HCT116 (cell line): ENCODE results near the gene PLB1.

Experiments
- POLR2A ChIP-seq: IDR thresholded peaks from 2 replicates; pipeline ENCODE4 v1.7.0; 2011; ENCODE audit warnings: borderline replicate concordance; ENCODE audit not compliant: insufficient read depth, insufficient read length; ENCODE audit errors: extremely low read depth
- POLR2AphosphoS5 ChIP-seq: IDR thresholded peaks from 2 replicates; pipeline ENCODE4 v1.6.1; 2011; ENCODE audit warnings: mild to moderate bottlenecking, low read depth, low read length, moderate library complexity
- SIN3A ChIP-seq: IDR thresholded peaks from 2 replicates; pipeline ENCODE4 v1.6.1; 2012; ENCODE audit warnings: low read depth
- TF ChIP-seq, protein P1 (sequence below): IDR thresholded peaks from 2 replicates; pipeline ENCODE4 v1.6.1; 2012; ENCODE audit warnings: low read depth
- TF ChIP-seq, protein P2 (sequence below), 3 experiments: fragments of 200-600 bp in 1 of 3; sonication (generic) in 1 of 3; IDR thresholded peaks in 2 of 3; conservative IDR thresholded peaks in 1 of 3; 2 replicates each; pipeline ENCODE4 v1.5.1; 2012 to 2017; ENCODE audit warnings: low read depth in 2 of 3, low read length in 2 of 3, antibody characterized with exemption in 1 of 3, borderline replicate concordance in 1 of 3, control low read depth in 1 of 3, mild to moderate bottlenecking in 1 of 3, mixed read lengths in 1 of 3, mixed run types in 1 of 3, moderate library complexity in 1 of 3; ENCODE audit not compliant: insufficient read depth in 1 of 3
- TF ChIP-seq, protein P3 (sequence below): IDR thresholded peaks from 2 replicates; pipeline ENCODE4 v1.6.1; 2012

DNA sequence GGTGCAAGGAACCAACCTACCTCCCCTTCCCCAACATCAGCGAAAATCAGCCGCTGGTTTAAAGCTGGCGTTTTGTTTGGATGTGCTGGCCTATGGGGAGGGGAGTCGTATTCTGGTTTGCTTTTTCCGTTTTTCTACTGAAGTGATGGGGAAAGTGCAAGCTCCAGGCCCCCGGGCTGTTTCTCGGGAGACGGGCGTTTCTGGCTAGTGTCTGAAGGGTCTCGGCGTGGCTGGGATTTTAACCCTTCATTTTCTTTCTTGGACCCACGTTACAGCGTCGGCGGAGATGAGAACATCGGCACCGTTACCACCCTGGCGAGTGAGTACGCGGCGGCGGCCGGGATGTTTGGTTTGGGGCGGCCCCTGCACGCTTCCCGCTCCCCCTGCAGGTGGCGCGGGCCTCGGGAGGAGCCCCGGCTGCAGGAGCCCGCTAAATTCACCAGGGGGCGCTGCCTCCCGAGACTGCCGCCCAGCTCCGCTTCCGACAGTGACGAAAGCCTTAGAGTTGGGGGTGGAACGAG lies 70.7 kb downstream of the PLB1 start:
- TF ChIP-seq, protein P1, sequence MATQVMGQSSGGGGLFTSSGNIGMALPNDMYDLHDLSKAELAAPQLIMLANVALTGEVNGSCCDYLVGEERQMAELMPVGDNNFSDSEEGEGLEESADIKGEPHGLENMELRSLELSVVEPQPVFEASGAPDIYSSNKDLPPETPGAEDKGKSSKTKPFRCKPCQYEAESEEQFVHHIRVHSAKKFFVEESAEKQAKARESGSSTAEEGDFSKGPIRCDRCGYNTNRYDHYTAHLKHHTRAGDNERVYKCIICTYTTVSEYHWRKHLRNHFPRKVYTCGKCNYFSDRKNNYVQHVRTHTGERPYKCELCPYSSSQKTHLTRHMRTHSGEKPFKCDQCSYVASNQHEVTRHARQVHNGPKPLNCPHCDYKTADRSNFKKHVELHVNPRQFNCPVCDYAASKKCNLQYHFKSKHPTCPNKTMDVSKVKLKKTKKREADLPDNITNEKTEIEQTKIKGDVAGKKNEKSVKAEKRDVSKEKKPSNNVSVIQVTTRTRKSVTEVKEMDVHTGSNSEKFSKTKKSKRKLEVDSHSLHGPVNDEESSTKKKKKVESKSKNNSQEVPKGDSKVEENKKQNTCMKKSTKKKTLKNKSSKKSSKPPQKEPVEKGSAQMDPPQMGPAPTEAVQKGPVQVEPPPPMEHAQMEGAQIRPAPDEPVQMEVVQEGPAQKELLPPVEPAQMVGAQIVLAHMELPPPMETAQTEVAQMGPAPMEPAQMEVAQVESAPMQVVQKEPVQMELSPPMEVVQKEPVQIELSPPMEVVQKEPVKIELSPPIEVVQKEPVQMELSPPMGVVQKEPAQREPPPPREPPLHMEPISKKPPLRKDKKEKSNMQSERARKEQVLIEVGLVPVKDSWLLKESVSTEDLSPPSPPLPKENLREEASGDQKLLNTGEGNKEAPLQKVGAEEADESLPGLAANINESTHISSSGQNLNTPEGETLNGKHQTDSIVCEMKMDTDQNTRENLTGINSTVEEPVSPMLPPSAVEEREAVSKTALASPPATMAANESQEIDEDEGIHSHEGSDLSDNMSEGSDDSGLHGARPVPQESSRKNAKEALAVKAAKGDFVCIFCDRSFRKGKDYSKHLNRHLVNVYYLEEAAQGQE = no peak
- TF ChIP-seq POLR2A (no peak), SIN3A (no peak), POLR2AphosphoS5 (no peak)
- TF ChIP-seq, protein P2, sequence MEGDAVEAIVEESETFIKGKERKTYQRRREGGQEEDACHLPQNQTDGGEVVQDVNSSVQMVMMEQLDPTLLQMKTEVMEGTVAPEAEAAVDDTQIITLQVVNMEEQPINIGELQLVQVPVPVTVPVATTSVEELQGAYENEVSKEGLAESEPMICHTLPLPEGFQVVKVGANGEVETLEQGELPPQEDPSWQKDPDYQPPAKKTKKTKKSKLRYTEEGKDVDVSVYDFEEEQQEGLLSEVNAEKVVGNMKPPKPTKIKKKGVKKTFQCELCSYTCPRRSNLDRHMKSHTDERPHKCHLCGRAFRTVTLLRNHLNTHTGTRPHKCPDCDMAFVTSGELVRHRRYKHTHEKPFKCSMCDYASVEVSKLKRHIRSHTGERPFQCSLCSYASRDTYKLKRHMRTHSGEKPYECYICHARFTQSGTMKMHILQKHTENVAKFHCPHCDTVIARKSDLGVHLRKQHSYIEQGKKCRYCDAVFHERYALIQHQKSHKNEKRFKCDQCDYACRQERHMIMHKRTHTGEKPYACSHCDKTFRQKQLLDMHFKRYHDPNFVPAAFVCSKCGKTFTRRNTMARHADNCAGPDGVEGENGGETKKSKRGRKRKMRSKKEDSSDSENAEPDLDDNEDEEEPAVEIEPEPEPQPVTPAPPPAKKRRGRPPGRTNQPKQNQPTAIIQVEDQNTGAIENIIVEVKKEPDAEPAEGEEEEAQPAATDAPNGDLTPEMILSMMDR (IDR thresholded peaks at IDR 0.05 in 2 of 3, conservative IDR thresholded peaks at IDR 0.05 in 1 of 3; ENCODE audit: borderline replicate concordance in 1 of 3, insufficient read depth in 1 of 3, low read depth in 2 of 3, low read length in 2 of 3) = peak; percentile 97 to 99 (median 98)
- TF ChIP-seq, protein P3, sequence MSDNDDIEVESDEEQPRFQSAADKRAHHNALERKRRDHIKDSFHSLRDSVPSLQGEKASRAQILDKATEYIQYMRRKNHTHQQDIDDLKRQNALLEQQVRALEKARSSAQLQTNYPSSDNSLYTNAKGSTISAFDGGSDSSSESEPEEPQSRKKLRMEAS = peak; percentile 51
